CD4-positive, alpha-beta T cell (primary cell): Measurements from ENCODE around the gene PPP1R3C. TPM values are rescaled to one million over a fixed set of nuclear protein-coding genes. Genes with fewer than 3 reads are reported as not detected.

Experiments used
- ATAC-seq: fragments of 200-7000 bp; cut with Tn5 transposase; one replicate; pipeline ENCODE4 v1.10.0; 2022; ENCODE audit warnings: mild to moderate bottlenecking; ENCODE audit not compliant: poor library complexity
- CTCF ChIA-PET: fragments of 350-600 bp; sonication (Branson Sonifier 250); formaldehyde crosslinking; loops from one replicate; lab custom pipeline; 2021; ENCODE audit warnings: antibody characterized with exemption, inconsistent platforms; lab: Charles Lee
- POLR2A ChIA-PET: fragments of 350-600 bp; sonication (Branson Sonifier 250); formaldehyde crosslinking; loops from one replicate; lab custom pipeline; 2021; ENCODE audit warnings: antibody characterized with exemption, inconsistent platforms; lab: Charles Lee
- DNase-seq, 14 experiments: peaks; one replicate each; pipeline ENCODE4 v3.0.0-alpha.2; 2013 to 2020; ENCODE audit warnings: mixed read lengths in 2 of 14
- H3K27ac ChIP-seq, 2 donors: one replicate each; pipeline versions ENCODE4 v1.5.1 to v1.7.0; 2013; ENCODE audit warnings: low read length in 2 of 2, low read depth in 1 of 2, mild to moderate bottlenecking in 1 of 2
- H3K27me3 ChIP-seq, 2 experiments: 1 replicate in 1 of 2; 2 replicates in 1 of 2; pipeline versions ENCODE4 v1.6.1 to v1.7.0; 2013; ENCODE audit warnings: low read length in 2 of 2, control low read depth in 1 of 2, mild to moderate bottlenecking in 1 of 2, moderate library complexity in 1 of 2; ENCODE audit not compliant: insufficient read depth in 2 of 2, control insufficient read depth in 1 of 2
- H3K36me3 ChIP-seq: one replicate; pipeline ENCODE4 v1.6.1; 2013; ENCODE audit warnings: low read length, control low read depth; ENCODE audit not compliant: insufficient read depth
- H3K4me1 ChIP-seq: one replicate; pipeline ENCODE4 v1.6.1; 2013; ENCODE audit warnings: low read length, control low read depth; ENCODE audit not compliant: insufficient read depth
- H3K4me3 ChIP-seq: one replicate; pipeline ENCODE4 v1.5.1; 2013; ENCODE audit warnings: mild to moderate bottlenecking, low read length, moderate library complexity
- H3K9me3 ChIP-seq, 2 experiments: 1 replicate in 1 of 2; 2 replicates in 1 of 2; pipeline versions ENCODE4 v1.6.1 to v1.7.0; 2013; ENCODE audit warnings: low read length in 2 of 2, mild to moderate bottlenecking in 2 of 2, control low read depth in 1 of 2, moderate library complexity in 1 of 2; ENCODE audit not compliant: control insufficient read depth in 1 of 2, insufficient read depth in 1 of 2
- H3K27ac Mint-ChIP-seq: one replicate; pipeline ENCODE4 v1.8.0; 2020; ENCODE audit warnings: mixed read lengths
- H3K27me3 Mint-ChIP-seq: one replicate; pipeline ENCODE4 v1.8.0; 2021; ENCODE audit warnings: mixed read lengths
- H3K36me3 Mint-ChIP-seq: one replicate; pipeline ENCODE4 v1.8.0; 2021; ENCODE audit warnings: low read depth, mixed read lengths
- H3K4me1 Mint-ChIP-seq: one replicate; pipeline ENCODE4 v1.8.0; 2021; ENCODE audit warnings: low read depth, mixed read lengths
- H3K4me3 Mint-ChIP-seq: one replicate; pipeline ENCODE4 v1.8.0; 2020; ENCODE audit warnings: mild to moderate bottlenecking, mixed read lengths
- H3K9me3 Mint-ChIP-seq: one replicate; pipeline ENCODE4 v1.8.0; 2020; ENCODE audit warnings: mixed read lengths
- CTCF ChIP-seq: fragments of 200-600 bp; IDR thresholded peaks from one replicate; pipeline ENCODE4 v1.8.0; 2022; ENCODE audit warnings: antibody characterized with exemption, mild to moderate bottlenecking
- intact Hi-C, 2 experiments: fragments of 100-400 bp; cut with DNase I in 1 of 2; cut with micrococcal nuclease in 1 of 2; formaldehyde crosslinking; loops; one replicate each; pipeline versions ENCODE4 v1.15.1 to v1.9.0; 2023 to 2025; cut with DNase I, micrococcal nuclease
- total RNA-seq, 174 experiments: library from RNA in 2 of 174; stranded (reverse) in 2 of 174; gene quantifications; one replicate each; pipeline ENCODE4 v1.2.3 and lab custom pipeline; 2021 to 2026

The PPP1R3C gene
- total RNA-seq, 2 experiments from 2014 or later = not detected

DNA sequence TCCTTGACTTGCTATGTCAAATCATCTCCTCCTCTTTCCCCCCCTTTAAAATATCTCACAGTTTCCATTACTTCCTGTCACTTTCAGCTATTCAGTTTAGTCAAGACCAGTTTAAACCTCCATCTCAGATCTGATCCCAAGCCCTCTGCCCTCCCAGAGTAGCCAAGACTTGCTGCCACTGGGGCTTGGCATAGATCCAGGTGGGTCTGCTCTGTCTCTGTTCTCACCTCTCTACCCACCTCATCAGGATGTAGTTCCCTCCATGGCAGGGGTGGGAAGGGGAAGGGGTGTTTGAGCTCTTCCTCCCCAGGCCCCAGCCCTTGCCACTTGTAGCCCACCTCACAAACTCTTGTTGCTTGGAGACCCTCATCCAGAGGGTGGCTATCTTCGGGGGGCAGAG is 22.0 kb downstream of the PPP1R3C start:
- H3K36me3 ChIP-seq = no peaks in the 10 kb centered on the region
- ATAC-seq = no peak
- TF ChIP-seq CTCF = no peak
- no peaks in the 10 kb centered on the region for H3K9me3 Mint-ChIP-seq
- ChIA-PET POLR2A (no interaction called here), CTCF (no interaction called here)
- no peak overlapping the region for H3K4me3 ChIP-seq
- H3K4me1 Mint-ChIP-seq = no peaks in the 10 kb centered on the region
- peaks cover 0 to 3% of the 10 kb centered on the region in 2 experiments for H3K27me3 ChIP-seq
- no peaks in the 10 kb centered on the region for H3K36me3 Mint-ChIP-seq
- no peaks in the 10 kb centered on the region for H3K4me1 ChIP-seq
- H3K27ac ChIP-seq = no peak overlapping the region
- peaks cover 28% of the 10 kb centered on the region for H3K27me3 Mint-ChIP-seq
- no peak overlapping the region for H3K4me3 Mint-ChIP-seq
- H3K9me3 ChIP-seq = no peaks in the 10 kb centered on the region
- H3K27ac Mint-ChIP-seq = no peak overlapping the region
- no peak for DNase-seq
- intact Hi-C loops = no loop called here

DNA sequence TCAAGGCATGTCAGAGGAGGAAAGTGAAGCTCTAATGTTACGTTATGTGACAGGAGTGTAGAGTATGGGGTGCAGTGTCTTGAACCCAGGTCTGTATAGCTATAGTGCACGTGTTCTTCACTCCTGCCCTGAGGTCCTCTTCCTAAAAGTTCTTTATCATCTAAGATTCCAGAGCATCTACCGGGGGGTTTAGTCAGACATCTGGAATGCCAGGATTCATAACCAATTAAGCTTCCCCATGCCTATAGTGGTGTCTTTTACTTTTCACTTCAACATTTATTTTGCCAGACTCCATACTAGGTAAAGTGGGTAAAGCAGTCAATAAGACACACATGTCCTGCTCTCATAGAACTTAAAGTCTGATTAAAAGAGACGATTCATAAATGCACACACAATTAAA is 22.4 kb downstream of the PPP1R3C start:
- no peak for TF ChIP-seq CTCF
- POLR2A ChIA-PET = no interaction called here
- intact Hi-C loops = no loop called here
- no peaks in the 10 kb centered on the region for H3K9me3 ChIP-seq
- Mint-ChIP-seq H3K4me1 (no peaks in the 10 kb centered on the region), H3K36me3 (no peaks in the 10 kb centered on the region), H3K4me3 (no peak overlapping the region), H3K9me3 (no peaks in the 10 kb centered on the region), H3K27ac (no peak overlapping the region), H3K27me3 (peaks cover 23% of the 10 kb centered on the region)
- DNase-seq = no peak
- no peaks in the 10 kb centered on the region for H3K36me3 ChIP-seq
- peaks cover 0 to 3% of the 10 kb centered on the region in 2 experiments for H3K27me3 ChIP-seq
- CTCF ChIA-PET = no interaction called here
- no peak overlapping the region for H3K4me3 ChIP-seq
- H3K4me1 ChIP-seq = no peaks in the 10 kb centered on the region
- no peak for ATAC-seq
- H3K27ac ChIP-seq = no peak overlapping the region

- Mint-ChIP-seq H3K9me3 (no peaks in the 10 kb centered on the region), H3K4me3 (no peak overlapping the region), H3K27ac (no peak overlapping the region), H3K36me3 (no peaks in the 10 kb centered on the region), H3K4me1 (no peaks in the 10 kb centered on the region), H3K27me3 (peaks cover 17% of the 10 kb centered on the region)
- intact Hi-C loops = no loop called here
- no peak for DNase-seq
- TF ChIP-seq CTCF = no peak
- Histone ChIP-seq H3K4me3 (no peak overlapping the region), H3K27ac (no peak overlapping the region), H3K36me3 (no peaks in the 10 kb centered on the region), H3K4me1 (no peaks in the 10 kb centered on the region), H3K27me3 (peaks cover 0 to 3% of the 10 kb centered on the region in 2 experiments), H3K9me3 (no peaks in the 10 kb centered on the region)
- CTCF ChIA-PET = no interaction called here
- POLR2A ChIA-PET = no interaction called here
- ATAC-seq = no peak
Measured at GRCh38 chr10:91607646-91608403, 25.0 kb downstream of the PPP1R3C start.
